Stomach (tissue), 9 donors: ENCODE results near the gene STYX. TPM values are rescaled to one million over a fixed set of nuclear protein-coding genes. Genes with fewer than 3 reads are reported as not detected.

Experiments
- DNase-seq, 2 donors: peaks; one replicate each; pipeline versions ENCODE4 v3.0.0 to v3.0.0-alpha.2; 2013 to 2019
- H3K27ac ChIP-seq, 5 donors: fragments of 200-600 bp in 4 of 5; sonication (generic) in 4 of 5; one replicate each; pipeline ENCODE4 v1.5.1; 2013 to 2019; ENCODE audit warnings: mild to moderate bottlenecking in 1 of 5, moderate library complexity in 1 of 5
- H3K27me3 ChIP-seq, 3 donors: fragments of 200-600 bp; sonication (generic); one replicate each; pipeline ENCODE4 v1.5.1; 2017 to 2019; ENCODE audit warnings: mixed run types in 1 of 3
- H3K36me3 ChIP-seq, 4 donors: fragments of 200-600 bp; sonication (generic); 1 replicate in 3 of 4; 2 replicates in 1 of 4; pipeline ENCODE4 v1.5.1; 2016 to 2019
- H3K4me1 ChIP-seq, 4 donors: fragments of 200-600 bp; sonication (generic); one replicate each; pipeline ENCODE4 v1.5.1; 2016 to 2019
- H3K4me3 ChIP-seq, 4 donors: fragments of 200-600 bp; sonication (generic) in 3 of 4; one replicate each; pipeline ENCODE4 v1.5.1; 2016 to 2019; ENCODE audit warnings: mild to moderate bottlenecking in 1 of 4
- H3K9me3 ChIP-seq, 4 donors: fragments of 200-600 bp; sonication (generic); one replicate each; pipeline ENCODE4 v1.5.1; 2016 to 2019
- EP300 ChIP-seq: sonication (generic); formaldehyde crosslinking; IDR thresholded peaks from one replicate; pipeline ENCODE4 v1.6.1; 2017; ENCODE audit warnings: antibody characterized with exemption
- POLR2A ChIP-seq, 4 donors: fragments of 450-650 bp; IDR thresholded peaks; one replicate each; pipeline ENCODE4 v1.6.1; 2016; ENCODE audit warnings: antibody characterized with exemption in 4 of 4, control low read depth in 2 of 4, mild to moderate bottlenecking in 1 of 4, moderate library complexity in 1 of 4
- POLR2AphosphoS5 ChIP-seq, 3 donors: sonication (generic); formaldehyde crosslinking; IDR thresholded peaks; one replicate each; pipeline ENCODE4 v1.6.1; 2016; ENCODE audit warnings: antibody characterized with exemption in 3 of 3
- WGBS, 5 donors: extraction: QIAGEN DNeasy Blood & Tissue Kit in 3 of 5; methylation state at CpG; one replicate each; pipeline versions ENCODE4 v1.1.5 to v1.1.7; 2013 to 2018; 5-methylcytosine and 5-hydroxymethylcytosine counted together
- intact Hi-C: fragments of 100-400 bp; cut with DNase I; formaldehyde crosslinking; loops from one replicate; pipeline ENCODE4 v1.15.1; 2023; ENCODE audit warnings: low total_unique reads
- polyA plus RNA-seq, 3 donors: library from polyadenylated mRNA; stranded (reverse); fragments of 200-250 nt; gene quantifications; one replicate each; pipeline ENCODE4 v1.2.3, GENCODE V29; 2013
- total RNA-seq, 5 donors: library from RNA; depleted of rRNA; stranded (reverse); fragments of >200 nt; gene quantifications; one replicate each; pipeline versions ENCODE4 v1.1.0 to v1.2.3, GENCODE V29; 2014 to 2016
- TF ChIP-seq, protein P1 (sequence below), 7 experiments: fragments of 450-650 bp in 4 of 7; fragments of 200-600 bp in 3 of 7; sonication (generic) in 3 of 7; IDR thresholded peaks; one replicate each; pipeline ENCODE4 v1.5.1; 2016 to 2019; ENCODE audit warnings: antibody characterized with exemption in 7 of 7, control low read depth in 2 of 7, mild to moderate bottlenecking in 1 of 7
- donor health status: healthy with polysubstance abuse.
- donor health status: Bipolar disorder and iron deficiency.
- donor health status: healthy.

The STYX gene
- total and polyA plus RNA-seq, 8 donors = 4.8 to 23.3 (median 10.0) TPM

DNA sequence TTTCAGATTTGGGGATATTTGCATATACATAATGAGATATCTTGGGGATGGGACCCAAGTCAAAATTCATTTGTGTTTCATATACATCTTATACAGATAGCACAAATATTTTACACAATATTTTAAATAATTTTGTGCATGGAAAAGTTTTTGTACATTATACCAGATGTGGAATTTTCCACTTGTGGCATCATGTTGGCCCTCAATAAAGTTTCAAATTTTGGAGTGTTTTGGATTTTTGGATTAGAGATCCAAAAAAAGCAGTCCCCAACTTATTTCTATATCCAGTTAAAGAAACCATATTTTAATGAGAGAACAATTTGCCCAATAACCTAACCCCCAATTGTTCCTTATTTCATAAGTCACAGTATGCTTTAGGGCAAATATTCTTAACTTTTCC lies 56.9 kb downstream of the STYX start:
- TF ChIP-seq EP300 (no peak), POLR2A (IDR thresholded peaks at IDR 0.05) (no peak), POLR2AphosphoS5 (IDR thresholded peaks at IDR 0.05) (no peak)
- TF ChIP-seq, protein P1, sequence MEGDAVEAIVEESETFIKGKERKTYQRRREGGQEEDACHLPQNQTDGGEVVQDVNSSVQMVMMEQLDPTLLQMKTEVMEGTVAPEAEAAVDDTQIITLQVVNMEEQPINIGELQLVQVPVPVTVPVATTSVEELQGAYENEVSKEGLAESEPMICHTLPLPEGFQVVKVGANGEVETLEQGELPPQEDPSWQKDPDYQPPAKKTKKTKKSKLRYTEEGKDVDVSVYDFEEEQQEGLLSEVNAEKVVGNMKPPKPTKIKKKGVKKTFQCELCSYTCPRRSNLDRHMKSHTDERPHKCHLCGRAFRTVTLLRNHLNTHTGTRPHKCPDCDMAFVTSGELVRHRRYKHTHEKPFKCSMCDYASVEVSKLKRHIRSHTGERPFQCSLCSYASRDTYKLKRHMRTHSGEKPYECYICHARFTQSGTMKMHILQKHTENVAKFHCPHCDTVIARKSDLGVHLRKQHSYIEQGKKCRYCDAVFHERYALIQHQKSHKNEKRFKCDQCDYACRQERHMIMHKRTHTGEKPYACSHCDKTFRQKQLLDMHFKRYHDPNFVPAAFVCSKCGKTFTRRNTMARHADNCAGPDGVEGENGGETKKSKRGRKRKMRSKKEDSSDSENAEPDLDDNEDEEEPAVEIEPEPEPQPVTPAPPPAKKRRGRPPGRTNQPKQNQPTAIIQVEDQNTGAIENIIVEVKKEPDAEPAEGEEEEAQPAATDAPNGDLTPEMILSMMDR (IDR thresholded peaks at IDR 0.05) = no peak
- H3K27me3 ChIP-seq = no peaks in the 10 kb centered on the region
- peaks cover 0 to 7% (median 6%) of the 10 kb centered on the region in 4 donors for H3K36me3 ChIP-seq
- no peak overlapping the region for H3K4me3 ChIP-seq
- peaks cover 0 to 25% (median 24%) of the 10 kb centered on the region in 4 donors for H3K4me1 ChIP-seq
- no peak overlapping the region for H3K27ac ChIP-seq
- no peak for DNase-seq
- H3K9me3 ChIP-seq = no peaks in the 10 kb centered on the region
- intact Hi-C loops = no loop called here

GRCh38 chr14:52789118-52789517 lies 59.2 kb downstream of the STYX start:
- Histone ChIP-seq H3K9me3 (no peaks in the 10 kb centered on the region), H3K4me1 (peaks cover 0 to 40% (median 35%) of the 10 kb centered on the region in 4 donors), H3K36me3 (no peaks in the 10 kb centered on the region), H3K27me3 (no peaks in the 10 kb centered on the region), H3K4me3 (peak overlapping the region in 3 of 4 donors; percentile 67 to 73 (median 73)), H3K27ac (peak overlapping the region in 1 of 5 donors; percentile 8)
- 54 to 76% (median 63%) methylated on average over 2 of the region's 2 CpGs for WGBS, 5 donors
- TF ChIP-seq POLR2A (IDR thresholded peaks at IDR 0.05) = no peak
- no peak for TF ChIP-seq EP300
- no peak for TF ChIP-seq POLR2AphosphoS5 (IDR thresholded peaks at IDR 0.05)
- TF ChIP-seq, protein P1 (IDR thresholded peaks at IDR 0.05) = no peak
- intact Hi-C loops = no loop called here
- DNase-seq = no peak

GRCh38 chr14:52790011-52790755 lies 60.2 kb downstream of the STYX start:
- 36 to 50% (median 44%) methylated on average over 18 of the region's 18 CpGs for WGBS, 5 donors
- Histone ChIP-seq H3K36me3 (no peaks in the 10 kb centered on the region), H3K4me1 (peaks cover 0 to 40% (median 35%) of the 10 kb centered on the region in 4 donors), H3K4me3 (peak overlapping the region; percentile 67 to 76 (median 73)), H3K27me3 (no peaks in the 10 kb centered on the region), H3K27ac (peak overlapping the region; percentile 26 to 94 (median 91)), H3K9me3 (no peaks in the 10 kb centered on the region)
- peak in 1 of 2 donors; percentile 23 for DNase-seq
- intact Hi-C loops = no loop called here
- TF ChIP-seq, protein P1 (IDR thresholded peaks at IDR 0.05) = no peak

DNA sequence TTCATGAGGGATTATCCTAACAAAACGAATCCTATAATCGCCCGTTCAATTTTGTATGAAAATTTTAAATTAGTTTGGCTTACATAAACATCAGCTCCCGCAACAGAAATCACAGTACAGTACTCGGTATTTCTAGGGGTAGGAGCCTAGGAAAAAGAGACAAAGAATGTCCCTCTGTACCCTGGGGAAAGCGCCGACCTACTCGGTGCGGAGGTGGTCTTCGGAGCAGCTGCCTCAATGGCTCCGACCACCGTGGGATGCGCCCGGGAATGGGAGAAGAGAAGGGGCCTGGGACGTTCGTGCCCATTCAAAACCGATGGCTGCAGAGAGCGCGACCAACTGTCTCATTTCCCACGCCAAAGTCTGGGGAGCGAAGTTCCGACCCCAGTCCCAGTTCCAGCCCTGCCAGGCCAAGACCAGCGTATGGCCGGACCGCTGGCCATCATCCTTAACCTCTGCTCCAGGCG lies 60.8 kb downstream of the STYX start:
- WGBS, 5 donors = 1 to 2% (median 2%) methylated on average over 23 to 26 of the region's 26 CpGs
- intact Hi-C loops = no loop called here
- no peak for TF ChIP-seq EP300
- no peak for TF ChIP-seq POLR2AphosphoS5 (IDR thresholded peaks at IDR 0.05)
- TF ChIP-seq, protein P1 (IDR thresholded peaks at IDR 0.05) = no peak
- no peak for TF ChIP-seq POLR2A (IDR thresholded peaks at IDR 0.05)
- Histone ChIP-seq H3K27ac (peak overlapping the region; percentile 90 to 94 (median 91)), H3K9me3 (no peaks in the 10 kb centered on the region), H3K4me1 (peaks cover 0 to 40% (median 35%) of the 10 kb centered on the region in 4 donors), H3K27me3 (no peaks in the 10 kb centered on the region), H3K36me3 (no peaks in the 10 kb centered on the region), H3K4me3 (peak overlapping the region; percentile 67 to 76 (median 73))
- DNase-seq = no peak
